ENCODE results near the gene PADI1. TPM values are rescaled to one million over a fixed set of nuclear protein-coding genes. Genes with fewer than 3 reads are reported as not detected.

Gene PADI1
- polyA plus RNA-seq, 1 donor from 2014 or later, result 0.66 TPM

DNA sequence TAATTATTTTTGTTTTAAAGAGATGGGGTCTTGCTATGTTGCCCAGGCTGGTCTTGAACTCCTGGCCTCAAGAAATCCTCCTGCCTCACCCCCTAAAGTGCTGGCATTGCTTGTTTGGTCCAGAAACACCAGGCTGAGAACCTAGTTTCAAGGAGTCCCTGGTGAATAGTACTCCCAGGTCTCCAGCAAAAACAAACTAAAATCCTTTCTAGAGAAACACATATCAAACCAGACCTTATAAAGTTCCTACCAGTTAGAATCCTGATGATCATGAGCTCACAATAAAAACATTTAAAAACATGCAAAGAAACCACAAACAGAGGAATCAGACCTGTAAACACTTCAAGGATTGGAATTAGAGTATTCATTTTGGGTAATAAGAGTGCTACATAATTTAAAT lies 34.4 kb upstream of the PADI1 start:
- H3K4me2 ChIP-seq (ENCODE audit: low read length), result no peak overlapping the region
- H3K9me2 ChIP-seq (ENCODE audit: insufficient read depth, low read length), result no peaks in the 10 kb centered on the region

DNA sequence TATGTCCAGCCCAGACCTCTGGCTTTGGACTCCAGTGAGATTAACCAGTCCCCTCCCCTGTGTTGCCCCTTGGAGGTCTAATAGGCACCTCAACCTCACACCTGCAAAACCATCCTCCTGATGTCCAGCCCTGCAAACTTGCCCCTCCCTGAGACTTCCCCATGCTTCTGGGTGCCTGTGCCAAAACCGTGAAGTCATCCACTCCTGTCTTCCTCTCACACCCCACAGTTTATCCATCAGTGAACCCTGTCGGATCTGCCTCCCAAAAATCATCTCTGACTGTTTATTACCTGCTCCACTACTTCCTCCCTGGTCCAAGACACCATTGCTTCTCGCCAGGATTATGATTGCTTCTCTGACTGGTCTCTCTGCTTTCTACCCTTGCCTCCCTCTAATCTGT lies 31.7 kb upstream of the PADI1 start:
- no peak overlapping the region for H3K27ac ChIP-seq (ENCODE audit: low read length)
- no peak overlapping the region for H3K4me2 ChIP-seq (ENCODE audit: low read length)
- no peaks in the 10 kb centered on the region for H3K9me2 ChIP-seq (ENCODE audit: insufficient read depth, low read length)
- H2AFZ ChIP-seq (ENCODE audit: low read depth, low read length), result no peak overlapping the region
- TF ChIP-seq TAF1 (IDR thresholded peaks at IDR 0.05; ENCODE audit: low read depth), result no peak
- no peak for TF ChIP-seq SMC3 (conservative IDR thresholded peaks at IDR 0.05; ENCODE audit: poor library complexity)
- TF ChIP-seq, protein P1, sequence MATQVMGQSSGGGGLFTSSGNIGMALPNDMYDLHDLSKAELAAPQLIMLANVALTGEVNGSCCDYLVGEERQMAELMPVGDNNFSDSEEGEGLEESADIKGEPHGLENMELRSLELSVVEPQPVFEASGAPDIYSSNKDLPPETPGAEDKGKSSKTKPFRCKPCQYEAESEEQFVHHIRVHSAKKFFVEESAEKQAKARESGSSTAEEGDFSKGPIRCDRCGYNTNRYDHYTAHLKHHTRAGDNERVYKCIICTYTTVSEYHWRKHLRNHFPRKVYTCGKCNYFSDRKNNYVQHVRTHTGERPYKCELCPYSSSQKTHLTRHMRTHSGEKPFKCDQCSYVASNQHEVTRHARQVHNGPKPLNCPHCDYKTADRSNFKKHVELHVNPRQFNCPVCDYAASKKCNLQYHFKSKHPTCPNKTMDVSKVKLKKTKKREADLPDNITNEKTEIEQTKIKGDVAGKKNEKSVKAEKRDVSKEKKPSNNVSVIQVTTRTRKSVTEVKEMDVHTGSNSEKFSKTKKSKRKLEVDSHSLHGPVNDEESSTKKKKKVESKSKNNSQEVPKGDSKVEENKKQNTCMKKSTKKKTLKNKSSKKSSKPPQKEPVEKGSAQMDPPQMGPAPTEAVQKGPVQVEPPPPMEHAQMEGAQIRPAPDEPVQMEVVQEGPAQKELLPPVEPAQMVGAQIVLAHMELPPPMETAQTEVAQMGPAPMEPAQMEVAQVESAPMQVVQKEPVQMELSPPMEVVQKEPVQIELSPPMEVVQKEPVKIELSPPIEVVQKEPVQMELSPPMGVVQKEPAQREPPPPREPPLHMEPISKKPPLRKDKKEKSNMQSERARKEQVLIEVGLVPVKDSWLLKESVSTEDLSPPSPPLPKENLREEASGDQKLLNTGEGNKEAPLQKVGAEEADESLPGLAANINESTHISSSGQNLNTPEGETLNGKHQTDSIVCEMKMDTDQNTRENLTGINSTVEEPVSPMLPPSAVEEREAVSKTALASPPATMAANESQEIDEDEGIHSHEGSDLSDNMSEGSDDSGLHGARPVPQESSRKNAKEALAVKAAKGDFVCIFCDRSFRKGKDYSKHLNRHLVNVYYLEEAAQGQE (IDR thresholded peaks at IDR 0.05; ENCODE audit: borderline replicate concordance), result no peak
- no peak for TF ChIP-seq EP300 (conservative IDR thresholded peaks at IDR 0.05; ENCODE audit: poor library complexity, severe bottlenecking)
- TF ChIP-seq RAD21 (conservative IDR thresholded peaks at IDR 0.05), result no peak
- no peak for TF ChIP-seq EZH2 (IDR thresholded peaks at IDR 0.05; ENCODE audit: borderline replicate concordance, insufficient read depth, low read length, poor library complexity, severe bottlenecking)
- no peak for TF ChIP-seq MXI1 (conservative IDR thresholded peaks at IDR 0.05; ENCODE audit: poor library complexity, severe bottlenecking)
- TF ChIP-seq, protein P2, sequence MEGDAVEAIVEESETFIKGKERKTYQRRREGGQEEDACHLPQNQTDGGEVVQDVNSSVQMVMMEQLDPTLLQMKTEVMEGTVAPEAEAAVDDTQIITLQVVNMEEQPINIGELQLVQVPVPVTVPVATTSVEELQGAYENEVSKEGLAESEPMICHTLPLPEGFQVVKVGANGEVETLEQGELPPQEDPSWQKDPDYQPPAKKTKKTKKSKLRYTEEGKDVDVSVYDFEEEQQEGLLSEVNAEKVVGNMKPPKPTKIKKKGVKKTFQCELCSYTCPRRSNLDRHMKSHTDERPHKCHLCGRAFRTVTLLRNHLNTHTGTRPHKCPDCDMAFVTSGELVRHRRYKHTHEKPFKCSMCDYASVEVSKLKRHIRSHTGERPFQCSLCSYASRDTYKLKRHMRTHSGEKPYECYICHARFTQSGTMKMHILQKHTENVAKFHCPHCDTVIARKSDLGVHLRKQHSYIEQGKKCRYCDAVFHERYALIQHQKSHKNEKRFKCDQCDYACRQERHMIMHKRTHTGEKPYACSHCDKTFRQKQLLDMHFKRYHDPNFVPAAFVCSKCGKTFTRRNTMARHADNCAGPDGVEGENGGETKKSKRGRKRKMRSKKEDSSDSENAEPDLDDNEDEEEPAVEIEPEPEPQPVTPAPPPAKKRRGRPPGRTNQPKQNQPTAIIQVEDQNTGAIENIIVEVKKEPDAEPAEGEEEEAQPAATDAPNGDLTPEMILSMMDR (IDR thresholded peaks at IDR 0.05; ENCODE audit: poor library complexity, severe bottlenecking), result no peak
- no peak for TF ChIP-seq POLR2AphosphoS5 (IDR thresholded peaks at IDR 0.05)
- H3F3A ChIP-seq (ENCODE audit: insufficient read depth, low read length, poor library complexity, severe bottlenecking), result no peaks in the 10 kb centered on the region
- H3K9me3 ChIP-seq (ENCODE audit: low read length), result no peaks in the 10 kb centered on the region
- no peaks in the 10 kb centered on the region for H4K20me1 ChIP-seq (ENCODE audit: insufficient read depth)
- H3K9ac ChIP-seq (ENCODE audit: low read length), result no peak overlapping the region
- H3K27me3 ChIP-seq (ENCODE audit: insufficient read depth, low read depth, low read length), result no peaks in the 10 kb centered on the region
- H3K36me3 ChIP-seq (ENCODE audit: insufficient read depth, low read length), result no peaks in the 10 kb centered on the region
- no peaks in the 10 kb centered on the region for H3K79me2 ChIP-seq (replicated peaks; ENCODE audit: insufficient read depth, low read length)
- H3K4me3 ChIP-seq (ENCODE audit: low read length), result no peak overlapping the region

More for the DNA sequence above, 34.4 kb upstream of the PADI1 start:
- H3K36me3 ChIP-seq (ENCODE audit: insufficient read depth, low read length), result no peaks in the 10 kb centered on the region
- no peaks in the 10 kb centered on the region for H3K27me3 ChIP-seq (ENCODE audit: insufficient read depth, low read depth, low read length)
- no peak overlapping the region for H3K4me3 ChIP-seq (ENCODE audit: low read length)
- no peak overlapping the region for H3K9ac ChIP-seq (ENCODE audit: low read length)
- H4K20me1 ChIP-seq (ENCODE audit: insufficient read depth), result no peaks in the 10 kb centered on the region
- no peaks in the 10 kb centered on the region for H3K79me2 ChIP-seq (replicated peaks; ENCODE audit: insufficient read depth, low read length)
- no peaks in the 10 kb centered on the region for H3F3A ChIP-seq (ENCODE audit: insufficient read depth, low read length, poor library complexity, severe bottlenecking)
- TF ChIP-seq SMC3 (conservative IDR thresholded peaks at IDR 0.05; ENCODE audit: poor library complexity) (no peak), EZH2 (IDR thresholded peaks at IDR 0.05; ENCODE audit: borderline replicate concordance, insufficient read depth, low read length, poor library complexity, severe bottlenecking) (no peak), TAF1 (IDR thresholded peaks at IDR 0.05; ENCODE audit: low read depth) (no peak), POLR2AphosphoS5 (IDR thresholded peaks at IDR 0.05) (no peak), MXI1 (conservative IDR thresholded peaks at IDR 0.05; ENCODE audit: poor library complexity, severe bottlenecking) (no peak), EP300 (conservative IDR thresholded peaks at IDR 0.05; ENCODE audit: poor library complexity, severe bottlenecking) (no peak), RAD21 (conservative IDR thresholded peaks at IDR 0.05) (no peak)
- TF ChIP-seq, protein P2 (IDR thresholded peaks at IDR 0.05; ENCODE audit: poor library complexity, severe bottlenecking), result no peak
- TF ChIP-seq, protein P1 (IDR thresholded peaks at IDR 0.05; ENCODE audit: borderline replicate concordance), result no peak
- no peak overlapping the region for H3K27ac ChIP-seq (ENCODE audit: low read length)
- no peak overlapping the region for H2AFZ ChIP-seq (ENCODE audit: low read depth, low read length)
- H3K9me3 ChIP-seq (ENCODE audit: low read length), result no peaks in the 10 kb centered on the region

All from neural cell (in vitro differentiated cells).